SK-N-SH treated with all-trans-retinoic acid at 6 μM for 48 hours (cell line): ENCODE measurements around the gene GABRR3.

Experiments used
- ATAC-seq: fragments of 200-7000 bp; cut with Tn5 transposase; 3 replicates; pipeline ENCODE4 v1.9.1; 2020; ENCODE audit warnings: mild to moderate bottlenecking, moderate library complexity
- ARNTL ChIP-seq: fragments of 450-650 bp; formaldehyde crosslinking; IDR thresholded peaks from 2 replicates; pipeline ENCODE4 v1.5.0; 2020; ENCODE audit warnings: low read depth, mild to moderate bottlenecking, moderate library complexity, borderline replicate concordance
- CSDC2 ChIP-seq: fragments of 250-450 bp; sonication (Bioruptor Pico); IDR thresholded peaks from 2 replicates; pipeline ENCODE4 v1.5.0; 2020; ENCODE audit warnings: mild to moderate bottlenecking, moderate library complexity
- ESRRG ChIP-seq: fragments of 250-450 bp; sonication (Bioruptor Pico); IDR thresholded peaks from 2 replicates; pipeline ENCODE4 v1.6.1; 2021; ENCODE audit warnings: mild to moderate bottlenecking
- GLIS3 ChIP-seq: fragments of 250-450 bp; sonication (Bioruptor Pico); IDR thresholded peaks from 2 replicates; pipeline ENCODE4 v1.5.0; 2020; ENCODE audit warnings: mild to moderate bottlenecking, moderate library complexity
- PPARA ChIP-seq: fragments of 250-450 bp; sonication (Bioruptor Pico); IDR thresholded peaks from 2 replicates; pipeline ENCODE4 v1.5.0; 2020; ENCODE audit warnings: mild to moderate bottlenecking, borderline replicate concordance
- RARB ChIP-seq: fragments of 250-450 bp; sonication (Bioruptor Pico); IDR thresholded peaks from 2 replicates; pipeline ENCODE4 v1.8.0; 2021; ENCODE audit warnings: mild to moderate bottlenecking, moderate library complexity
- SNAI2 ChIP-seq: fragments of 250-450 bp; sonication (Bioruptor Pico); IDR thresholded peaks from 2 replicates; pipeline ENCODE4 v1.5.0; 2020; ENCODE audit warnings: mild to moderate bottlenecking, moderate library complexity
- TCF4 ChIP-seq: fragments of 250-450 bp; sonication (Bioruptor Pico); IDR thresholded peaks from 2 replicates; pipeline ENCODE4 v1.8.0; 2021; ENCODE audit warnings: mild to moderate bottlenecking, moderate library complexity, borderline replicate concordance
- TOX ChIP-seq: fragments of 250-450 bp; sonication (Bioruptor Pico); IDR thresholded peaks from 2 replicates; pipeline ENCODE4 v1.8.0; 2021; ENCODE audit warnings: mild to moderate bottlenecking, moderate library complexity, borderline replicate concordance
- ZC3H10 ChIP-seq: fragments of 250-450 bp; sonication (Bioruptor Pico); IDR thresholded peaks from 2 replicates; pipeline ENCODE4 v1.5.1; 2021; ENCODE audit warnings: mild to moderate bottlenecking, moderate library complexity
- ZFP3 ChIP-seq: fragments of 250-450 bp; sonication (Bioruptor Pico); IDR thresholded peaks from 2 replicates; pipeline ENCODE4 v1.5.0; 2020; ENCODE audit warnings: mild to moderate bottlenecking, moderate library complexity
- ZFP30 ChIP-seq: fragments of 450-650 bp; formaldehyde crosslinking; IDR thresholded peaks from 2 replicates; pipeline ENCODE4 v1.5.0; 2022; ENCODE audit warnings: mild to moderate bottlenecking, moderate library complexity
- ZNF565 ChIP-seq: fragments of 450-650 bp; formaldehyde crosslinking; conservative IDR thresholded peaks from 2 replicates; pipeline ENCODE4 v1.5.0; 2020; ENCODE audit warnings: low read depth, mild to moderate bottlenecking, moderate library complexity
- ZNF70 ChIP-seq: fragments of 450-650 bp; formaldehyde crosslinking; IDR thresholded peaks from 2 replicates; pipeline ENCODE4 v1.5.0; 2020; ENCODE audit warnings: mild to moderate bottlenecking, moderate library complexity
- ZNF8 ChIP-seq: fragments of 450-650 bp; formaldehyde crosslinking; IDR thresholded peaks from 2 replicates; pipeline ENCODE4 v1.5.0; 2020; ENCODE audit warnings: mild to moderate bottlenecking, moderate library complexity
- TF ChIP-seq, protein P1 (sequence below): fragments of 250-450 bp; sonication (Bioruptor Pico); IDR thresholded peaks from 2 replicates; pipeline ENCODE4 v1.5.1; 2021; ENCODE audit warnings: mild to moderate bottlenecking, moderate library complexity
- TF ChIP-seq, protein P2 (sequence below): fragments of 250-450 bp; sonication (Bioruptor Pico); IDR thresholded peaks from 2 replicates; pipeline ENCODE4 v1.5.1; 2020; ENCODE audit warnings: low read depth, mild to moderate bottlenecking, moderate library complexity
- TF ChIP-seq, protein P3 (sequence below): fragments of 250-450 bp; sonication (Bioruptor Pico); IDR thresholded peaks from 2 replicates; pipeline ENCODE4 v1.8.0; 2021; ENCODE audit warnings: low read depth, mild to moderate bottlenecking, moderate library complexity, borderline replicate concordance
- TF ChIP-seq, protein P4 (sequence below): fragments of 250-450 bp; sonication (Bioruptor Pico); IDR thresholded peaks from 2 replicates; pipeline ENCODE4 v1.5.0; 2020; ENCODE audit warnings: mild to moderate bottlenecking, moderate library complexity

GABRR3 gene

DNA sequence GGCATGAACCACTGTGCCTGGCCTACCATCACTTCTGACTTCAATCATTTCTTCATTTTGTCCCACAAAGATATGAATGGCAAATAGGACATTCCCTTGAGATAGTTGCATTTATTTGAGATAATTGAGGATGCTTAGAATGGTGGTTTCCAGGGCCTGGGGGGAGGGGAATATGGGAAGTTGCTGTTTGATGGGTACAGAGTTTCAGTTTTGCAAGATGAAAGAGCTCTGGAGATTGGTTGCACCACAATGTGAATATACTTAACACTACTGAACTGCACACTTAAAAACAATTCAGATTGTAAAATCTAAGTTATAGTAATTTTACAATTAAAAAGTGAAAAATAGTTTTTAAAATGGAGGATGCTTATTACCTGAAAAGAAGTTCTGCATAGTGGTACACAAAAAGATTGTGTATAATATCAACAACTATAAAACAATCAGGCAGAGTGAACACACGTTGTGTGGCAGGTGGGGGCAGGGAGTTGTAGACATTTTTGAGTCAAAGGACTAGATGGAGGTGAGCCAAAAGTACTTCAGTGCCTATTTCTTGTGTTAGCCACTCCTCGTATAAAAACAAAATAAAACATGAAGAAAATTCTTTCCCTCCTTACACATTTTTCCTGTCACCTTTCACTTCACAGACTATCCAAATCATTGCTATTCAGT, 44.4 kb downstream of the GABRR3 start (continued):
- TF ChIP-seq PPARA (no peak), RARB (CRISPR knock-in tag) (no peak)

DNA sequence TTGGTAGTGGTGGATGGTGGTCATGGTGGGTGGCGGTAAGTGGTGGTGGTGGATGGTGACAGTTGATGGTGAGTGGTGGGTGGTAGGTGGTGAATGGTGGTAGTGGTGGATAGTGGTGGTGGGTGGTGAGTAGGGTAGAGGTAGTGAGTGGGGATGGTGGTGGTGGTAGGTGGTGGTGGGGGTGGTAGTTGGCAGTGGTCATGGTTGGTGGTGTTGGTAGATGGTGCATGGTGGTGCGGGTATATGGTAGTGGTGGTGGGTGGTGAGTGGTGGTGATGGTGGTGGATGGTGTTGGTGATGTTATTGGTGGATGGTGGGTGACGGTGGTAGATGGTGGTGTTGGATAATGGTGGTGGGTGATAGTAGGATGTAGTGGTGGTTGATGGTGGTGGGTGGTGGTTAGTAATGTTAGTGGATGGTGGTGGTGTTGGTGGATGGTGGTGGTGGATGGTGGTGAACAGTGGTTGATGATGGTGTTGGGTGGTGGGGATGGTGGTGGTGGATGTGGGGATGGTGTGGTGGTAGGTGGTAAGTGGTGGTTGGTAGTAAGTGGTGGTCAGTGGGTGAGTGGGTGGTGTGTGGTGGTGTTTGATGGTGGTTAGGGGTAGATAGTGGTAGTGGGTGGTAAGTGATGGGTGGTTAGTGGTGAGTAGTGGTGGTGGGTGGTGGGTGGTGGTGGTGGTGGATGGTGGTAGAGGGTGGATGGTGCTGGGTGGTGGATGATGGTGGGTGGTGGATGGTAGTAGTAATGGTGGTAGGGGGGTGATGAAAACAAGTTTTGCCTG, 46.1 kb downstream of the GABRR3 start:
- TF ChIP-seq, protein P1, sequence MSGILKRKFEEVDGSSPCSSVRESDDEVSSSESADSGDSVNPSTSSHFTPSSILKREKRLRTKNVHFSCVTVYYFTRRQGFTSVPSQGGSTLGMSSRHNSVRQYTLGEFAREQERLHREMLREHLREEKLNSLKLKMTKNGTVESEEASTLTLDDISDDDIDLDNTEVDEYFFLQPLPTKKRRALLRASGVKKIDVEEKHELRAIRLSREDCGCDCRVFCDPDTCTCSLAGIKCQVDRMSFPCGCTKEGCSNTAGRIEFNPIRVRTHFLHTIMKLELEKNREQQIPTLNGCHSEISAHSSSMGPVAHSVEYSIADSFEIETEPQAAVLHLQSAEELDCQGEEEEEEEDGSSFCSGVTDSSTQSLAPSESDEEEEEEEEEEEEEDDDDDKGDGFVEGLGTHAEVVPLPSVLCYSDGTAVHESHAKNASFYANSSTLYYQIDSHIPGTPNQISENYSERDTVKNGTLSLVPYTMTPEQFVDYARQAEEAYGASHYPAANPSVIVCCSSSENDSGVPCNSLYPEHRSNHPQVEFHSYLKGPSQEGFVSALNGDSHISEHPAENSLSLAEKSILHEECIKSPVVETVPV (CRISPR knock-in tag): no peak
- no peak for TF ChIP-seq PPARA
- TF ChIP-seq, protein P2, sequence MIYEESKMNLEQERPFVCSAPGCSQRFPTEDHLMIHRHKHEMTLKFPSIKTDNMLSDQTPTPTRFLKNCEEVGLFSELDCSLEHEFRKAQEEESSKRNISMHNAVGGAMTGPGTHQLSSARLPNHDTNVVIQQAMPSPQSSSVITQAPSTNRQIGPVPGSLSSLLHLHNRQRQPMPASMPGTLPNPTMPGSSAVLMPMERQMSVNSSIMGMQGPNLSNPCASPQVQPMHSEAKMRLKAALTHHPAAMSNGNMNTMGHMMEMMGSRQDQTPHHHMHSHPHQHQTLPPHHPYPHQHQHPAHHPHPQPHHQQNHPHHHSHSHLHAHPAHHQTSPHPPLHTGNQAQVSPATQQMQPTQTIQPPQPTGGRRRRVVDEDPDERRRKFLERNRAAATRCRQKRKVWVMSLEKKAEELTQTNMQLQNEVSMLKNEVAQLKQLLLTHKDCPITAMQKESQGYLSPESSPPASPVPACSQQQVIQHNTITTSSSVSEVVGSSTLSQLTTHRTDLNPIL: no peak
- ATAC-seq: no peak

DNA sequence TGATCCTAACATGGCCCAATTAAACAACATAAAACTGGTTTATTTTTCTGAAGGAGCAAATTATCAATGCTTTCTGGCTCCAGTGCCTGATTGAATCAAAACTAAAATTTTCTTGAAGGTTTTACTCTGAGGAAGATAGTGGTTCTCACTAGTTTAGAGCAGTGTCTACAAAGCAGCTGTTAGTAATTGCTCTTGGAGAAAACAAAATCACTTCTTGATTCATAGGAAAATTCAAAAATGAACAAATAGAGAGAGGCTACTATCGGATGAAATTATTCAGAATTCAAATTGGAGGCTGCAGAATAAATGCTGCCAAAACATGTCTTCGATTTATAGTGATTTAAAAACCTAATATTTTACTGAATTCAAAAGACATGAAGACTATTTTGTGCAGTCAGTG, 47.8 kb downstream of the GABRR3 start:
- TF ChIP-seq, protein P1 (CRISPR knock-in tag): no peak
- no peak for TF ChIP-seq ZFP3 (CRISPR knock-in tag)
- no peak for TF ChIP-seq ZNF8
- no peak for TF ChIP-seq ZNF565
- TF ChIP-seq RARB (CRISPR knock-in tag): no peak
- TF ChIP-seq, protein P3, sequence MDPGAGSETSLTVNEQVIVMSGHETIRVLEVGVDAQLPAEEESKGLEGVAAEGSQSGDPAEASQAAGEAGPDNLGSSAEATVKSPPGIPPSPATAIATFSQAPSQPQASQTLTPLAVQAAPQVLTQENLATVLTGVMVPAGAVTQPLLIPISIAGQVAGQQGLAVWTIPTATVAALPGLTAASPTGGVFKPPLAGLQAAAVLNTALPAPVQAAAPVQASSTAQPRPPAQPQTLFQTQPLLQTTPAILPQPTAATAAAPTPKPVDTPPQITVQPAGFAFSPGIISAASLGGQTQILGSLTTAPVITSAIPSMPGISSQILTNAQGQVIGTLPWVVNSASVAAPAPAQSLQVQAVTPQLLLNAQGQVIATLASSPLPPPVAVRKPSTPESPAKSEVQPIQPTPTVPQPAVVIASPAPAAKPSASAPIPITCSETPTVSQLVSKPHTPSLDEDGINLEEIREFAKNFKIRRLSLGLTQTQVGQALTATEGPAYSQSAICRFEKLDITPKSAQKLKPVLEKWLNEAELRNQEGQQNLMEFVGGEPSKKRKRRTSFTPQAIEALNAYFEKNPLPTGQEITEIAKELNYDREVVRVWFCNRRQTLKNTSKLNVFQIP (CRISPR knock-in tag): no peak
- TF ChIP-seq GLIS3 (CRISPR knock-in tag): no peak
- no peak for ATAC-seq

DNA sequence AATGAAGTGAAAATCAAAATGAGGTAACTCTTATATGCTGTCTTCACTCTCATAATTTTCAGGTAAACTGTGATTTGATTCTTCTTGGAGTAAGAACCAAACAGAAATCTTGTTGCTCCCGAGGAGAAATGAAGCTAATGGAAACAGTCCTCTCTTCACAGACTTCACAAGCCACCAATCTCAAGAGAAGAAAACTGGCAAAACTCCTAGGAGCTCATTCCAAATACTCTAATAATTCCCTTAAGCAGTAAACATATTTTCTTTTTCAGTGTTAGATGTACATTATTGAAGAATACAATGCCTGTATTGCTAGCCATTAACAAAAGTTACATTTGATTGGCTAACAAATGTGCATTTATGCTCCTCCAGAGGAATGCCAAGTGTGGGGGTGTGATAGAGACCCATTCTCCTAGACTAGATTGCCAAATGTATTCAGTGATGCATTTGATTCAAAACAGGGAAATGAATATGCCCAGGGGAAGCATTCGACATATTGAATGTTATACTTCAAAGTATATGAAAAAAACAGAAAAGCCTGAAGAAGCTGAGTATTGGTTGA, 51.1 kb downstream of the GABRR3 start:
- no peak for ATAC-seq
- no peak for TF ChIP-seq SNAI2 (CRISPR knock-in tag)
- no peak for TF ChIP-seq TOX
- TF ChIP-seq, protein P2: no peak

DNA sequence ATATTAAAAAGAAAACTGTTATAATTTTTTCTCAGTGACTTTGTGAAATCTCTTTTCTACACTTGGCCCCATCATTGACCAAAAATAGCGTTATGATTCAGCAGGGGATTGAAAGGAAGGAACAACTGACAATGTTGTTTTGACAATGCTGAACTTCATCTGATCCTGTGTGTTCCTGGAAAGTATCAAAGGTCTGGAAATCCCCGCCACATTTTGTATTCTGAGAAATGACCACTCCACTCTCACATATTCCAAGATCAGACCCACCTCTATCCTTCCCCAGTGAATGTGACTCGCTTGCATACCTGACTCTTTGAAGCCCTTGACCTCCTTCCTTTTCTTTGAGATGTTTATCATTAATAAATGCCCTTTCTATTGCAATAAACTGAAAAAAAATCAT, 53.2 kb downstream of the GABRR3 start:
- no peak for ATAC-seq
- TF ChIP-seq ARNTL (CRISPR knock-in tag) (no peak), ZFP3 (CRISPR knock-in tag) (no peak), ZC3H10 (CRISPR knock-in tag) (no peak), RARB (CRISPR knock-in tag) (no peak), CSDC2 (CRISPR knock-in tag) (no peak), PPARA (no peak), ZNF70 (CRISPR knock-in tag) (no peak), GLIS3 (CRISPR knock-in tag) (no peak), ESRRG (CRISPR knock-in tag) (no peak), ZNF8 (no peak), ZFP30 (no peak), SNAI2 (CRISPR knock-in tag) (no peak), TCF4 (CRISPR knock-in tag) (no peak)
- TF ChIP-seq, protein P2: no peak
- TF ChIP-seq, protein P4, sequence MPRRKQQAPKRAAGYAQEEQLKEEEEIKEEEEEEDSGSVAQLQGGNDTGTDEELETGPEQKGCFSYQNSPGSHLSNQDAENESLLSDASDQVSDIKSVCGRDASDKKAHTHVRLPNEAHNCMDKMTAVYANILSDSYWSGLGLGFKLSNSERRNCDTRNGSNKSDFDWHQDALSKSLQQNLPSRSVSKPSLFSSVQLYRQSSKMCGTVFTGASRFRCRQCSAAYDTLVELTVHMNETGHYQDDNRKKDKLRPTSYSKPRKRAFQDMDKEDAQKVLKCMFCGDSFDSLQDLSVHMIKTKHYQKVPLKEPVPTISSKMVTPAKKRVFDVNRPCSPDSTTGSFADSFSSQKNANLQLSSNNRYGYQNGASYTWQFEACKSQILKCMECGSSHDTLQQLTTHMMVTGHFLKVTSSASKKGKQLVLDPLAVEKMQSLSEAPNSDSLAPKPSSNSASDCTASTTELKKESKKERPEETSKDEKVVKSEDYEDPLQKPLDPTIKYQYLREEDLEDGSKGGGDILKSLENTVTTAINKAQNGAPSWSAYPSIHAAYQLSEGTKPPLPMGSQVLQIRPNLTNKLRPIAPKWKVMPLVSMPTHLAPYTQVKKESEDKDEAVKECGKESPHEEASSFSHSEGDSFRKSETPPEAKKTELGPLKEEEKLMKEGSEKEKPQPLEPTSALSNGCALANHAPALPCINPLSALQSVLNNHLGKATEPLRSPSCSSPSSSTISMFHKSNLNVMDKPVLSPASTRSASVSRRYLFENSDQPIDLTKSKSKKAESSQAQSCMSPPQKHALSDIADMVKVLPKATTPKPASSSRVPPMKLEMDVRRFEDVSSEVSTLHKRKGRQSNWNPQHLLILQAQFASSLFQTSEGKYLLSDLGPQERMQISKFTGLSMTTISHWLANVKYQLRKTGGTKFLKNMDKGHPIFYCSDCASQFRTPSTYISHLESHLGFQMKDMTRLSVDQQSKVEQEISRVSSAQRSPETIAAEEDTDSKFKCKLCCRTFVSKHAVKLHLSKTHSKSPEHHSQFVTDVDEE (CRISPR knock-in tag): no peak
- TF ChIP-seq, protein P3 (CRISPR knock-in tag): no peak
